HG02759 (cell line): ENCODE results near the gene GALNT14.

Source experiments
- ATAC-seq: cut with Tn5 transposase; IDR thresholded peaks from one replicate; pipeline ENCODE4 v1.9.1; 2021; ENCODE audit warnings: mild to moderate bottlenecking, moderate library complexity; ENCODE audit not compliant: unreplicated experiment

GALNT14 gene

DNA sequence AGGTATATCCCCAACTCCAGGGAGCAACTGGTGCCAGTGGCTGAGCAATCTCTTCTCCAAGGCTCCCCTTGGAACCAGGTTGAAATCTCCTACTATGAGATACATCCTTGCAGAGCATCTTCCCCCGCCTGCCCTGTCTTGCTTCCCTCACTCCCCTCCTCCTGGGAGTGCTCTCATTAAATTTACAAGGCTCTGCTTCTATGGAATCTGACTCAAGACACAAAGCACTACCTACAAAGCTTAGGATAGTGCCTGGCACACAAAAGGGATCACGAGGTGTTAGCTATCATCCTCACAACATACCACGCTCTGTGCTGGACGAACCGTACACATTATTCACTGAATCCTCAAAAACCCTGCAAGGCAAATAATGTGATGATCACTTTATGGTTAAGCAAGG, 121.6 kb downstream of the GALNT14 start:
- no peak for ATAC-seq

DNA sequence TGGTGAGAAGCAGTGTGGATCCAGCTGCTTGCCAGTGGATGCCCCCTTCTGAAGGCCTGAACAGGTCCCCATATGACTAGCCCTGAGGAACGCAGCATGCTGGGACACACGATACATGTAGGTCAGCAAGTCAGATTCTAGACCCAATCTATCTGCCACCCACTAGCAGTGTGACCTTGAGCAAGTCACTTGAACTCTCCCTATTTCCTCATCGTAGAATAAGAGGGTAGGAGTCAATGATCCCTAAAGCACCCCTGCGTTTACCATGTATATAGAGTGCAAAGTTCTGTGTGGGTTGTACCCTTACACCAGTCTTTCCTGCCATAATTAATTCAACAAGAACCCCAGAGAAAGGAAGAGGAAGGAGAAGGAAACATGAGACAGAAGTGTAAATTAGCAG, 123.7 kb downstream of the GALNT14 start:
- ATAC-seq, result no peak

DNA sequence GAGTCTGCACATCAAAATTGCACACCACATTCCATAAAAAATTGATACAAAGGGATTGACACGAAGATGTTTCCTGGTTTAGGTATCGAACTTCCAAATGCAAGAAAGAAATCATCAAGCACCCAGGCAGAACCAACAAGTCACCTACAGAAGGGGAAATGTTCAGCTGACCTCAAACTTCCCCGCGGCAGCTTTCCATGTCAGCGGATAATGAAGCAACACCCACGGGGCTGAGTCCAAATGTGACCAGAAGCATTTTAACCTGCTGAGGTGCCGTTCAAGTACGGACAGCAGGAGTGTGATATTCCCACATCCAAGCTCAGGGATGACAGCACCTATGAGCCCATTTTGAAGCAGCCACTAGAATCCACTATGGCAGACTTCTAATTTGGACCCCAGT, 124.9 kb downstream of the GALNT14 start:
- no peak for ATAC-seq

DNA sequence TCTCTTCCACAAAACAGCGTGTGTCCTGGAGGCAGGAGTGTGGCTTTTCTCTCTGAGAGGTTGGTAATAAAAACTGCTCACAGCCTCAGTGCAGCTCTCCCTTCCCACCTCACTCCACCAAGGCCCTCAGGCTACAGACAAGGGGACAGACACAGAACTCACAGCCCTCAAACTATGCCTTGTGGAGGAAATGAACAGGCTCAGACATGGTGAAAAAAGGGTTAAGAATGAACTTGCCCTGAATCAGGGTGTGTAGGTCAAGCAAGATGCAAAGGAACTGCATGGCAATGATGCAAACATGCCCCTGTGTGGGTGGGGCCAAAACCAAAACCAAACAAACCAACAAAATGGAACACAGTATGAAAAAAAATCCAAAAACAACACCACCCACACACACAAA, 125.8 kb downstream of the GALNT14 start:
- no peak for ATAC-seq

DNA sequence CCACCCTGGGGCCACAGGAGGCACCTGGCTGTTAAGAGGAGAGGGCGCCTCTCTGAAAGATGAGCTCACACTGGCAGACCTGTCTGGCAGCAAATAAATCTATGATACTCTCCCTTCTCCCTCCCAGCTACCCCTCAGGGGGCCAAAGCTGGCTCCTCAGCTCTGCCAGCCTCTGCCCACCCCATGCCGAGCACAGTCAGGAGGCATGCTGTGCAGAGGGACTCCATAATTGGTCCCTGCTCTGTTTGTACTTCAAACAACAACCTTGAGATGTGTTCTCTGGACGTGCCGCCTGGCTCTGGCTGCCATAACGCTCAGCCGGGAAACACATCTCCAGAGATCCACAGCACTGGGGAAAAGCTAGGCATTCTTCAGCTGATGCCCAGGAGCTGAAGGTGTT, 126.7 kb downstream of the GALNT14 start:
- ATAC-seq, result no peak

DNA sequence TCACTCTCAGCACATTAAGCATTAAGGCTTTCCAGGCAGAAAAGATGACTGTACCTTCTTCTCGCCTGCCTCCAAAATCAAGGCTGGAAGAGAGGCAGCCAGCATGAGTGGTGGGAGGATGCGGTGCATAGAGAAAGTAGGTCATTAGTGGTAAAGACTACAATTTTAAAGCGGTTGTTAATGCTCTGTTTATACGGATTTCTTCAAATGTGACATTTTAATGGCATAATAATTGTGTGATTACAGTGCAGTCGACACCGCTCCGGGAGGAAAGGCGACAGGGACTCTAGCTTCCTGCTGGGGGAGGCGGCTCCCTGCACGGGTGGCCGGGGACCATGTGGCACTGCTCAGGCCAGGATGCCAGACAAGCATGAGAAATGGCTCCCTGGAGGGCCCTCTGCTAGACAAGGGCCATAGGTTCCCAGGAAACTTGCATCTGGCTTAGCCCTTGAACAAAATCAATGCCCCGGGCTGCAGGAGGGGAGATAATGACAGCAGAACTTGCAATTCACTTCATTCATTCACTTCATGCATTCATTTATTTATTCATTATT, 129.6 kb downstream of the GALNT14 start:
- no peak for ATAC-seq

DNA sequence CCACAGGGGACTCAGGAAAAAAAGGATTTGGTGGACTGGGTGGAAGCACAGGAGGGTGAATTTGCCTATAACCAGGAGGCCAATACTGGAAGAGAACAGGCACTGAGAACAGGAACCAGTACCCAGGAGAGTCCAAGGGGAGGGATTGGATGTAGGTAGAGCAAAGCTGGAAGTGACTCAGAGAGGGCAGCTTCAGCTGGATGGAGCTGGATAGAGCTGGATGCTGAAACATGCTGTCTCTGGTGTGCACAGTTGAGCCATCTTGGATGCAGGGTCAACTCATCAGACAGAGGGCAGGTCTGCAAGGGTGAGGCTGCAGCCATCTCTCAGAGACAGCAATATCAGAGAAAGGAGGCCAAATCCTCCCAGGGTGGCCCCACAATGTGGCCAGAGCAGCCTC, 134.0 kb downstream of the GALNT14 start:
- no peak for ATAC-seq

DNA sequence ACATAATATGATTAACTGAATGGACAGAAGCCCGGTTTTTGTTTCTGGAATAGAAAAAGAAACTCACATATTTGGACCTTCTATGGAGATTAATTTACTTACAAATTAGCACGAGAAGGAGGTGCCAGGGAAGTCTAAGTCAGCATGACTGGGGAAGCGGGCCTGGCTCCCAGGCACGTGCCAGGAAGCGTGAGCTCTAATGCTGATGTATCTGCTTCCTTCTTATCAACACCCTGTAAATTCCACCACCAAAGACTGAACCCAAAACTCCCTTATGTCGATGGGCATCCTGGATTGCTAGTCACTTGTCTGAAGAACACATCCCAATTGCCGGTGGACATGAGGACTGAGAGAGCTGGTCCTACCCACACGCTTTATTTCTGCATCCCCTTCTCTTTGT, 134.5 kb downstream of the GALNT14 start:
- no peak for ATAC-seq

DNA sequence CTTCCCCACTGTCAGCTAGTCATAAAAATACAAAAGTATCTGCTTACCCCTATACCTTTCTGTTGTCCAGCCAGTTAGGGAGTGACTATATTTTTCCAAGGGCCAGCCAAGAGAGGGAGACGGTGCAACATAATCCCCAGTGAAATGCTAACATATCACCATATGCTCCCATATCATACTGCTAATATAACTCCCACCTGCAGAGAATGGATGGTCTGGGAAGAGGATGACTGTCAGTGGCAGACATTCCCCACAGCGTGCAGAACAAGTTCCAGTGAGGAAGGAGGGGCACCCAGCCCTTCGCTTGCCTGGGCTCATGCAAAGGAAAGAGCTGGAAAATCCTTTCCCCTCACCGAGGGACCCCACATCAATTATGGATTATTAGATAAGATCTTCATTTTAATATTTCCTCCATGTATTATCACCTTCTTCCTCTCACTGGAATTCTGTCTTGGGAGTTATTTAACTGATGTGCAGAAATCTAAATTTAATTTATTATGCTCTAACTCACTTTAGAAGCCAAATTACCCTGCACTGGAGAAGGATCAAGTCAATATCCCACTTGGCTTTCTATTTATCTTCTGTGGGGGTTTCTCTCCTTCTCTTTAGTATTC, 135.6 kb downstream of the GALNT14 start:
- no peak for ATAC-seq

DNA sequence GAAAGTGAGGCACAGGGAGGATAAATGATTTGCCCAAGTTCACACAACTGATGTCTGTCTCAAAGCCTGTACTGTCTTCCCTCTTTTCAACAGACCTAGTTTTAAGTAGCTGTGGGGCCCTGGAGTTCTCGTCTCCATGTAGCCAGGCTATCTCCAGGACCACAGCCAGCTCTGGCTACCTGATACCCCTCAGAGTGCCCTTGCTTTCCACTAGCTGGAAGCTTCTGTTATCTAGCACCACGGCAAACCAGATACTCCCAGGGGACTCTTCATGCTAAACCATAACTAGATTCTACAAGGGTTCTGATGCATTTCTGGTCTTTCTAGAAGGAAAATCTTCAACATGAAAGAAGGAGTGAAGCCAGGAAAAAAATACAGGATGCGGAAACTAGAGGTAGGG, 137.3 kb downstream of the GALNT14 start:
- ATAC-seq, result no peak

DNA sequence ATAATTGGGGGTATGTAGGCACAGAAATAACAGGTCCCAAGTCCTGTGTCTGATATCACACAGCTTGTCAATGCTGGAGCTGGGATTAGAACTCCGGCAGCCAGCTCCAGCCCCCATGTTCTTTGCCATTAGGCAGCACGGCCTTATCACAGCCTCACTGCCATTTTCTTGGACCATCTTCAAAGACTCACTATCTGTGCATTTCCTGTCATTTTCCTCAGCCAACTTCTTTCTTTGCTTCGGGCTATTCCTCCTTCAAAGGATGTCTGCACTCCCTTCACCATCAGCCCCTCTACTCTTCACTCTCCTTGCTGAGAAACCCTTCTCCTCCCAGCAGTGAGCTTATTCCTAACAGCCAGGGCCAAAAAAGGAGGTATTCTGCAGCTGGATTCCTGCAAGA, 139.6 kb downstream of the GALNT14 start:
- no peak for ATAC-seq

DNA sequence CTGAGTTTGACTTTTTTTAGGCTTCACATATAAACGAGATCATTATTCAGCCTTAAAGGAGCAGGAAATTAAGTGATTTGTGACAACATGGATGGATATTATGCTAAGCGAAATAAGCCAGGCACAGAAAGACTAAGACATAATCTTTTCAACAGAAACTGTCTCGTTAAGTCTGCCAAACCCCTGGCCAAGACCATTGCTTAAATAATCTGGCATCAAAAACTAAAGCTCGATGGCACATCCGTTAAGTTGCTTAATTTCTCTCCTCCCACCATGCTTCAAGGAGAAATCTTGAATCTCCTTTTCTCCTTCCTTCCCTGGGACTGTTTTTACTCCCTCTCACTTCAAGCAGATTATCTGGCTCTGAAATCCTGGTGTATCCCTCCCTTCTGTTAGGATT, 140.3 kb downstream of the GALNT14 start:
- ATAC-seq, result no peak

DNA sequence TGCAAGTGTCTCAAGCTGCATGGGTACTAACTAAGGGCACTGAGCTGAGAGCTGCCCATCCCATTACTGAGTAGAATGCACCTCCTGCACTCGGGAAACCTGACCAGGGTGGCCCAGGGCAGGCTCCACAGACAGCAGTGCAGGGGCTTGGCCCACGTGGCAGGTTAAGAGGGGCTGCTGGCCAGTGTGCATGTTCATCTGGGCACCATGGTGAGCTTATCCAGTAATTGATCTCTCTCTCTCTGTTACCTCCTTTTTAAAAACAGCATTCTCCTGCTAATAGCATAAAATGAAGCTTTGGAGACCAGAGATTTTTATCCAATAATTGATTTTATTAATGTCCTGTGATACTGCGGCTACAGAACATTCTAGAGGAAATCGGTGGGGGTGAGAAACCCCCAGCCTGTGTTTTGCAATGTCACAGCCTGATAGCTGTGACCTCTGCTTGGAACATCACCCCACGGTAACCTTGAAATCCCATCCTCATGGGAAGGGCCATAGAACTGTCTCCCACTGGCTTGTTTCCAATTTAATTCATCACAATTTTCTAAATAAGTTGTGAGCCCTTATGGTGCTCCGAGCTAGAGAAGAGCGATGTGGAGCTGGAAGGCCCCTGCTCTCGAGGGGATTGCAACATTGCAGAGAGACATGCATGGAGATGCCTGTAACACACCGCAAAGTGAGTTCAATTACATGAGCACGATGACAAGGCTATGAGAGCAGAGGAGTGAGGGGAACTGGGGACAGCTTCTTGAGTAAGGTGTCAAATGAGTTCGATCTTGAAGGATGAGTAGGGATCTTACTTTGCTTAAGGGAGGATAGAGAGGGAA, 143.8 kb downstream of the GALNT14 start:
- no peak for ATAC-seq

DNA sequence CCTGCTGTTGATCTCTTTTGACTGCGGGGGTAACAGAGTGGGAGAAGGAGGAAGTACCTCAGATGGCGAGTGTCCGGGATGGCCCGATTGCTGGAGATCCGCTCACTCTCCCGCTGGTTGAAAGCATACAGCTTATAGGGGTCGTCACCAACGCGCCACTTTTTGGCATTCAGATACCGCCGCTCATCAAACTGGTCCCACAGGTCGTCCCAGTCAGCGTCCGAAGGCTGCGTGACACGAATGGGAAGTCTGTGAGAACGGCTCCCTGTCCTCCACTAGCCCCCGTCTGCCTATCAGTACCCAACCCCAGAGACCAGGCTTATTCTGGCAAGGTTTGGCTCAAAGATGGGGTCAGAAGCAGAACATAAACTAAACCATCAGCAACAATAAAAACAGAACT, 145.5 kb downstream of the GALNT14 start:
- no peak for ATAC-seq

DNA sequence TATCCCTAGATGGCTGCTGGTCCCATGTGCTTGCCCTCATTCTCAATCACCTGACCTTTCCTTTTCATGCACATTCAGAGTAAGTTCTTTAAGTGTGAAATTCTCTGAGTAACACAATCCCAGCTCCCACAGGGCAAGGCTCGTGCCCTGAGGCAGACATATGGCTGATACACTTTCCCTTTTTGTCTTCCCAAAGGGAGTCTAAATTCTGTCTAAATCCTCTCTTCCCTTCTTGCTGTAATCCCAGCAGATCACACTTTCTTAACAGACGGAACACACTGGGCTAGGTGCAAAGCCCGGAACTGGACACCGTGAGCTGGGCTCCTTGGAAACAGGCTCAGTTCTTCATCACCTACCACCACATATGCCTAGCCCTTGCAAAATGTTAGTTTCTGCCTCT, 147.6 kb downstream of the GALNT14 start:
- no peak for ATAC-seq

DNA sequence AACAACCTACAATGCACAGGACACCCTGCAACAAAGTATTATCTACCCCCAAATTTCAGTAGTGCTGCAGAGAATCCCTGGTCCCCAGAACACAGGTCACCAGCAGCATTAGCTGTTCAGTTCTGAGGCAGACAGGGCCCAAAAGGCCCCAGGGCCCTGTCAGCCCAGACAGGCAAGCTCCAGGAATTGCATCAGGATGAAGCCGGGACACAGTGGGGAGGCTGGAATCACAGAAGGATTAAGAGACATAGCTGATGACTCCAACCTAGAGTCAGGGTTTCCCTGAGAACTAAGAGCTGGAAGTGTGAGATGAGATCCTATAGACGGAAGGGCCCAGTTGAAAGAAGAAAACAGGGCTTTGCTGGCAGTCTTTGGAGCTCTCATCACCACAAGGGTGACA, 148.1 kb downstream of the GALNT14 start:
- ATAC-seq, result no peak

DNA sequence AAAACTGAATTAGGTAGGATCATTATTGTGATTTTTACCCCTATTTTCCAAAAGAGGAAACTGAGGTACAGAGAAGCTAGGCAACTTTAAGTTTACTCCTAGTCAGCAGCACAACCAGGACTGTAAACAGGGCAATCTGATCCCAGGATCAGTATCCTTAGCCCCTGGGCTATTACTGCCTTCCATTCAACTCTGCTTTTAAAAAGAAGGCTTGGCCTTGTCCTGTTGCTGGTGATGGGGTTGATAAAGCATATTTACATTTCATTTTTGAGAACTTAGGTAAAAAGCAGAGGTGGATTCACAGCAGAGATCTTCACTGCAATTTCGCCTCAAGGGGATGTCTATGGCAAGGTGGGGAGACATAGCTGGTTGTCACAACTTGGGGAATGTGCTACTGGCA, 148.5 kb downstream of the GALNT14 start:
- ATAC-seq, result no peak

DNA sequence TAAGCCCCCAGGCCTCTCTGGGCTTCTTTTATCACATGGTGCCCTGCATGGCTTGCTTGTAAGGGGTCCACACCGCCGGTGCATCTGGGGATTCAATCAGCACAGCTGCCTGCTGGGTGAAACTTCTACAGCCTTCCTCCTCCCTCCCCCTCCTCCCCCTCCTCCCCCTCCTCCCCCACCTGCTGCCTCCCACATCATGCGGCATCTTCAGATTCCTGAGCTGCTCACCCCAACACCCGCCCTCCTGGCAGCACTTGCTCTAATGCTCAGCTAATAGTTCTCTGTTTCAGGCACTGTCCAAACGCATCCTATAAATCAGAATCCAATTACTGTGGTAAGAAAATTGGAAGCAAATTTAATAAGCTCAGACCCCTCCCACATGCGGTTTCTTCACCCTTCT, 150.7 kb downstream of the GALNT14 start:
- no peak for ATAC-seq

DNA sequence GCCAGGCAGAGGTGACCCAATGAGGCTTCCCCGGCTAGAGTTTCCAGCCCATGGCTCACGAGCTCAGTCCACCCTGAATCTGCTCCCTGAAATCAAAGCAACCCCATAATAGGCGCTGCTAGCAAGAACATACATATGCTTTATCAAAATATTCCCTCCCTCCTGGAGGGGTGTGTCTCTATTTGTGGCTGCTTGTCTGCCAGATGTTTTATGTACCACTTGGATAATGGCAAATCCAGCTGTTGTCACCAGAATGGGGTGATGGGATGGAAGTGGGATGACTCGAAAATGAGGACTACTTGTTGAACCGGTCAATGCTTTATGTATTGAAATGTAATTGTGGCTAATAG, 152.0 kb downstream of the GALNT14 start:
- ATAC-seq, result no peak

DNA sequence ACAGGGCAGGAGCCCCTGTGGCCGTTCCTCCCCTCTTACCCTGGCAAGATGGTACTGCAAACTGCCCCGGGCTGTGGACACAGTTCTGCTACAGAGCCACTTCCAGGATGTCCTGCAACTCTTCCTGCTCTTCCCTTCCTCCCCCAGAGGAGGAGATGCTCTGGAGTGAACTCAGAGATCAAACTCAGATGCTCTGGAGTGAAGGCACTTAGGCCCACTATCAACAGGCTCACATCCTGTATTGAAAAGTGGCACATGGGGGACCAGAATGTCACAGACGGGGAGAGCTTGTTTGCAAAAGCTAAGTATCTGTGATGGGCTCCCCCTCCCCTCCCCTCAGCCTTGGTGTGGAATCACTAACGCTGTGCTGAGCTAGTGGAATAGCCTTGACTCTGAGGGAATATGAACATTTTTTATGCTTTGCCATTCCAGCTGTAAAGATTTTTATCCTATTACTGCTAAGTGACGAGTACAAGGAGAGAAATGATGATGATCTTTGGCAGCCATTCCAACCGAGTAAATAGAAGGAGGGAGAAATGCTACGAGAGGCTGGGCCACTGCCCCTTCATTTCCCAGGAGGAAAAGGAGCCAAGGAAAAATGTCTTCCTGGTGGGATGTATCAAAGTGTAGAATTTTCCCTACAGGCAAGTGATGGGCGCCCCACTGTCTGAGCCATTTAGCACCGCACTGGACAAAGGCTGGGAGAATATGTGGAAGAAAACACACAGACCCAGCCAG, 152.6 kb downstream of the GALNT14 start:
- ATAC-seq, result no peak

DNA sequence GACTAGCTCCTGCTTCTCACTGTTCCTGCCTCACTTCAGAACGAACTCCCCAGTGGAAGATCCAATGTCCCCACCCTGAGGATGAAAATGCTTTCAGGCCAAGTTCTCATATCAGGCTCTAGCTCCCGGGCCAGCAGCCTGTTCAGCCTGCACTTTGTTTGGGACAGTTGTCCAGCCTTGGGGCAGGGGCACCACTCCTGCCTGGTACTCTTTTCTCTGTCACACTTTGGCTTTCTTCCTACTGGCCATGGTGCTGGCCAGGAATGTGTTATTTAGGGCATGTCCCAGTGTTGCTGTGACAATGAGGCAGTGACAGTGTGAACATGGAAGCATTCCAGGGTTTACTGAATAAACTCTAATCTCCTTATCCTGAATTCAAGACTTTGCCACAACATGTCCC, 154.1 kb downstream of the GALNT14 start:
- ATAC-seq, result no peak

DNA sequence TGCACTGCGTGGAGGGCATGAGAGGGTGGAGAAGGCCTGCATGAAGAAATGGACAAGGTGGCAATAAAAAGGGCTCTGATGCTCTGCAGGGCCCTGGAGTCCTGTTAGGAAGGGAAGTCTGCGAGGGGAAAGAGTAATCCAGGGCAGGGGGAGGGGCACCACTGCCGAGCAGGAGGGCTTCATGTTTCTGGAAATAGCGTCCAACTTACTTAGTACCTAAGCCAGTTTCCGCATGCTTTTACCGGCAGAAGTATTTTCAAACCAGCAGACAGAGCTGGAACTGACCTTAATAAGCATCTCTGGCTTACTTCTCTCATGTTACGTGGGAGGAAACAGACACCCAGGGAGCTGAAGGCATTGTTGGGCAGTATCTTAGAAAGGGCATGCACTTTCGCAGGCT, 156.7 kb downstream of the GALNT14 start:
- no peak for ATAC-seq
